Natural killer cell (primary cell): ENCODE results near the gene CNTF. TPM values are rescaled to one million over a fixed set of nuclear protein-coding genes. Genes with fewer than 3 reads are reported as not detected.
A peak's percentile ranks its signal among the peaks of the same experiment; 100 is the strongest.

Source experiments
- ATAC-seq, 3 donors: fragments of 150-1000 bp in 2 of 3; fragments of 200-7000 bp in 1 of 3; cut with Tn5 transposase; 1 replicate in 1 of 3; 2 replicates in 2 of 3; pipeline ENCODE4 v1.10.0; 2021; ENCODE audit warnings: mild to moderate bottlenecking in 2 of 3, moderate library complexity in 2 of 3
- DNase-seq, 2 donors: peaks; one replicate each; pipeline versions ENCODE4 v3.0.0 to v3.0.0-alpha.2; 2013 to 2021; ENCODE audit warnings: mixed read lengths in 1 of 2
- H3K27ac ChIP-seq: one replicate; pipeline ENCODE4 v1.5.1; 2013; ENCODE audit warnings: mild to moderate bottlenecking, low read length
- H3K27me3 ChIP-seq: one replicate; pipeline ENCODE4 v1.6.1; 2013; ENCODE audit warnings: low read length; ENCODE audit not compliant: control insufficient read depth, insufficient read depth
- H3K36me3 ChIP-seq: one replicate; pipeline ENCODE4 v1.6.1; 2013; ENCODE audit warnings: low read length; ENCODE audit not compliant: control insufficient read depth, insufficient read depth
- H3K4me1 ChIP-seq: one replicate; pipeline ENCODE4 v1.6.1; 2013; ENCODE audit warnings: low read length; ENCODE audit not compliant: control insufficient read depth, insufficient read depth
- H3K4me3 ChIP-seq: one replicate; pipeline ENCODE4 v1.5.1; 2013; ENCODE audit warnings: low read length
- H3K9me3 ChIP-seq: one replicate; pipeline ENCODE4 v1.6.1; 2013; ENCODE audit warnings: low read length; ENCODE audit not compliant: control insufficient read depth, insufficient read depth
- H3K27ac Mint-ChIP-seq, 2 donors: one replicate each; pipeline ENCODE4 v1.8.0; 2022; ENCODE audit warnings: mild to moderate bottlenecking in 2 of 2, mixed read lengths in 2 of 2, moderate library complexity in 1 of 2
- H3K27me3 Mint-ChIP-seq, 2 donors: one replicate each; pipeline ENCODE4 v1.8.0; 2022; ENCODE audit warnings: low read depth in 2 of 2, mixed read lengths in 2 of 2
- H3K36me3 Mint-ChIP-seq: one replicate; pipeline ENCODE4 v1.8.0; 2022; ENCODE audit warnings: mixed read lengths
- H3K4me1 Mint-ChIP-seq, 2 donors: one replicate each; pipeline ENCODE4 v1.8.0; 2022; ENCODE audit warnings: mixed read lengths in 2 of 2
- H3K4me3 Mint-ChIP-seq: one replicate; pipeline ENCODE4 v1.8.0; 2022; ENCODE audit warnings: mild to moderate bottlenecking, moderate library complexity, mixed read lengths
- H3K9me3 Mint-ChIP-seq, 2 donors: one replicate each; pipeline ENCODE4 v1.8.0; 2022; ENCODE audit warnings: mixed read lengths in 2 of 2
- CTCF ChIP-seq: fragments of 200-600 bp; IDR thresholded peaks from one replicate; pipeline ENCODE4 v1.8.0; 2022; ENCODE audit warnings: antibody characterized with exemption
- WGBS: methylation state at CpG from one replicate; pipeline ENCODE4 v1.1.7; 2013; ENCODE audit warnings: missing lambda C conversion rate; ENCODE audit not compliant: insufficient coverage; 5-methylcytosine and 5-hydroxymethylcytosine counted together
- intact Hi-C: fragments of 100-400 bp; cut with micrococcal nuclease; formaldehyde crosslinking; loops from one replicate; pipeline ENCODE4 v1.14.2; 2022
- total RNA-seq, 4 donors: library from RNA; stranded (reverse); fragments of 120-200 nt in 1 of 4; gene quantifications; one replicate each; pipeline versions ENCODE4 v1.2.3 to v1.2.4, GENCODE V29; 2013 to 2022

Gene CNTF
- total RNA-seq, 3 donors from 2014 or later (not counting 1 experiment from before 2014, with no cell fraction given): 3.6 to 5.5 (median 4.9) TPM

- H3K9me3 Mint-ChIP-seq: no peaks in the 10 kb centered on the region
- no peak overlapping the region for H3K27ac Mint-ChIP-seq
Measured at GRCh38 chr11:58650496-58650895, 28.0 kb downstream of the CNTF start.

GRCh38 chr11:58652726-58653280 is 30.3 kb downstream of the CNTF start:
- no peaks in the 10 kb centered on the region for H3K9me3 ChIP-seq
- H3K27me3 ChIP-seq: no peaks in the 10 kb centered on the region
- H3K4me3 Mint-ChIP-seq: no peak overlapping the region
- H3K4me3 ChIP-seq: no peak overlapping the region
- H3K36me3 ChIP-seq: no peaks in the 10 kb centered on the region
- H3K36me3 Mint-ChIP-seq: no peaks in the 10 kb centered on the region
- no peaks in the 10 kb centered on the region for H3K9me3 Mint-ChIP-seq
- no peak overlapping the region for H3K27ac Mint-ChIP-seq
- 88% methylated on average over 1 of the region's 2 CpGs for WGBS
- peaks cover 0 to 6% of the 10 kb centered on the region in 2 donors for H3K27me3 Mint-ChIP-seq
- ATAC-seq (no peak), DNase-seq (no peak)
- H3K4me1 Mint-ChIP-seq: peaks cover 0 to 5% of the 10 kb centered on the region in 2 donors
- no peak overlapping the region for H3K27ac ChIP-seq
- no peaks in the 10 kb centered on the region for H3K4me1 ChIP-seq
- intact Hi-C loops: no loop called here
- TF ChIP-seq CTCF: no peak

More at GRCh38 chr11:58650496-58650895, 28.0 kb downstream of the CNTF start:
- Mint-ChIP-seq H3K4me1 (peaks cover 0 to 5% of the 10 kb centered on the region in 2 donors), H3K4me3 (no peak overlapping the region), H3K27me3 (peaks cover 0 to 6% of the 10 kb centered on the region in 2 donors), H3K36me3 (no peaks in the 10 kb centered on the region)
- no peak overlapping the region for H3K4me3 ChIP-seq
- no CpG with 5 or more reads among the region's 1 CpG for WGBS
- no peak for DNase-seq
- intact Hi-C loops: no loop called here
- no peak overlapping the region for H3K27ac ChIP-seq
- ATAC-seq: no peak
- H3K36me3 ChIP-seq: no peaks in the 10 kb centered on the region
- no peak for TF ChIP-seq CTCF
- no peaks in the 10 kb centered on the region for H3K4me1 ChIP-seq
- H3K27me3 ChIP-seq: no peaks in the 10 kb centered on the region
- peaks cover 5% of the 10 kb centered on the region for H3K9me3 ChIP-seq

GRCh38 chr11:58654079-58654907 is 31.8 kb downstream of the CNTF start:
- Mint-ChIP-seq H3K27ac (no peak overlapping the region), H3K4me3 (no peak overlapping the region), H3K4me1 (peaks cover 0 to 5% of the 10 kb centered on the region in 2 donors), H3K27me3 (peaks cover 0 to 6% of the 10 kb centered on the region in 2 donors), H3K9me3 (no peaks in the 10 kb centered on the region), H3K36me3 (no peaks in the 10 kb centered on the region)
- 34% methylated on average over 12 of the region's 12 CpGs for WGBS
- intact Hi-C loops: loop anchor here (1.0 kb wide), 3 partner anchors 21 to 504 kb away; no protein-coding TSS in a partner anchor
- H3K36me3 ChIP-seq: no peaks in the 10 kb centered on the region
- H3K4me1 ChIP-seq: no peaks in the 10 kb centered on the region
- no peak overlapping the region for H3K4me3 ChIP-seq
- peak; percentile 86 for TF ChIP-seq CTCF
- no peaks in the 10 kb centered on the region for H3K9me3 ChIP-seq
- no peaks in the 10 kb centered on the region for H3K27me3 ChIP-seq
- DNase-seq: peak; percentile 64 to 87
- ATAC-seq: peak; percentile 91 to 100 (median 99)
- no peak overlapping the region for H3K27ac ChIP-seq
